PC-9 (cell line): Measurements from ENCODE around the gene SCNN1B. TPM values are rescaled to one million over a fixed set of nuclear protein-coding genes. Genes with fewer than 3 reads are reported as not detected.

Experiments used
- BruUV-seq: library from RNA; stranded (reverse); fragments of 400-500 nt; replicated peaks from 2 replicates; lab custom pipeline; 2021; lab: Mats Ljungman, UMichigan
- CTCF ChIA-PET: fragments of 300-600 bp; sonication (Branson Sonifier 250); formaldehyde crosslinking; loops from one replicate; lab custom pipeline; 2022; ENCODE audit warnings: antibody characterized with exemption; lab: Charles Lee
- POLR2A ChIA-PET: fragments of 300-600 bp; sonication (Branson Sonifier 250); formaldehyde crosslinking; loops from one replicate; lab custom pipeline; 2022; ENCODE audit warnings: antibody characterized with exemption; ENCODE audit not compliant: unreplicated experiment; lab: Charles Lee
- DNase-seq, 2 experiments: peaks; one replicate each; pipeline versions ENCODE4 v3.0.0 to v3.0.0-alpha.2; 2015 to 2022; ENCODE audit warnings: mixed read lengths in 1 of 2
- H2AFZ ChIP-seq: fragments of 200-600 bp; sonication (generic); 2 replicates; pipeline ENCODE4 v1.8.1; 2017; ENCODE audit warnings: antibody characterized with exemption
- H3F3A ChIP-seq: fragments of 200-600 bp; sonication (generic); 2 replicates; pipeline ENCODE4 v1.8.1; 2017; ENCODE audit warnings: antibody characterized with exemption, mild to moderate bottlenecking, low read depth; ENCODE audit not compliant: insufficient read depth
- H3K27ac ChIP-seq: fragments of 200-600 bp; sonication (generic); 2 replicates; pipeline ENCODE4 v1.6.1; 2016; ENCODE audit warnings: mixed run types
- H3K27me3 ChIP-seq: fragments of 200-600 bp; sonication (generic); 2 replicates; pipeline ENCODE4 v1.6.1; 2016; ENCODE audit warnings: low read depth, mixed run types; ENCODE audit not compliant: insufficient read depth
- H3K36me3 ChIP-seq: fragments of 200-600 bp; sonication (generic); 2 replicates; pipeline ENCODE4 v1.6.1; 2016; ENCODE audit warnings: low read depth, mixed run types
- H3K4me1 ChIP-seq: fragments of 200-600 bp; sonication (generic); replicated peaks from 2 replicates; pipeline ENCODE4 v1.6.1; 2016; ENCODE audit warnings: mixed run types; ENCODE audit not compliant: insufficient read depth
- H3K4me2 ChIP-seq: fragments of 200-600 bp; sonication (generic); 2 replicates; pipeline ENCODE4 v1.6.1; 2017; ENCODE audit warnings: mixed run types
- H3K4me3 ChIP-seq: fragments of 200-600 bp; sonication (generic); 2 replicates; pipeline ENCODE4 v1.6.1; 2016; ENCODE audit warnings: mixed run types
- H3K79me2 ChIP-seq: fragments of 200-600 bp; sonication (generic); 2 replicates; pipeline ENCODE4 v1.6.1; 2017; ENCODE audit warnings: low read depth, mixed run types
- H3K9me2 ChIP-seq: fragments of 200-600 bp; sonication (generic); 2 replicates; pipeline ENCODE4 v1.8.1; 2017; ENCODE audit warnings: mild to moderate bottlenecking; ENCODE audit not compliant: insufficient read depth
- H3K9me3 ChIP-seq: fragments of 200-600 bp; sonication (generic); 2 replicates; pipeline ENCODE4 v1.8.1; 2016; ENCODE audit warnings: low read depth; ENCODE audit not compliant: insufficient read depth
- H4K20me1 ChIP-seq: fragments of 200-600 bp; sonication (generic); 2 replicates; pipeline ENCODE4 v1.8.1; 2017; ENCODE audit not compliant: insufficient read depth
- CTCF ChIP-seq: fragments of 200-600 bp; sonication (generic); conservative IDR thresholded peaks from 2 replicates; pipeline ENCODE4 v1.6.1; 2017; ENCODE audit warnings: mixed run types, antibody characterized with exemption, mild to moderate bottlenecking, moderate library complexity
- EZH2 ChIP-seq: fragments of 200-600 bp; sonication (generic); IDR thresholded peaks from 2 replicates; pipeline ENCODE4 v1.8.0; 2017; ENCODE audit warnings: antibody characterized with exemption, low read depth
- intact Hi-C: fragments of 100-400 bp; cut with micrococcal nuclease; formaldehyde crosslinking; loops from one replicate; pipeline ENCODE4 v1.10.0; 2022; ENCODE audit not compliant: unreplicated experiment
- total RNA-seq: library from RNA; stranded (reverse); gene quantifications from 2 replicates; pipeline ENCODE4 v1.2.3, GENCODE V29; 2021

Gene SCNN1B
- total RNA-seq, 1 experiment from 2014 or later: 0.57 TPM

- H3K36me3 ChIP-seq: no peaks in the 10 kb centered on the region
- H3K4me2 ChIP-seq: no peak overlapping the region
- POLR2A ChIA-PET: no interaction called here
- H4K20me1 ChIP-seq: no peaks in the 10 kb centered on the region
- TF ChIP-seq CTCF (no peak), EZH2 (no peak)
- no peak overlapping the region for H2AFZ ChIP-seq
- BruUV-seq: no TSS peak
- intact Hi-C loops: loop anchor here (10.0 kb wide), 1 partner anchor 78 kb away; no protein-coding TSS in a partner anchor
- no peaks in the 10 kb centered on the region for H3K9me3 ChIP-seq
- no peaks in the 10 kb centered on the region for H3K27me3 ChIP-seq
- no peaks in the 10 kb centered on the region for H3K79me2 ChIP-seq
- H3K27ac ChIP-seq: no peak overlapping the region
- H3K4me1 ChIP-seq: peaks cover 43% of the 10 kb centered on the region
- no peak overlapping the region for H3K4me3 ChIP-seq
- CTCF ChIA-PET: interaction anchor here (1.4 kb wide), 1 partner anchor 101 kb away, joined by 10 read pairs; no protein-coding TSS in a partner anchor
- peaks cover 22% of the 10 kb centered on the region for H3F3A ChIP-seq
- DNase-seq: no peak
- no peaks in the 10 kb centered on the region for H3K9me2 ChIP-seq
These were observed 31.0 kb downstream of the SCNN1B start for GRCh38 chr16:23333034-23333579.

- ChIA-PET POLR2A (interaction anchor here (0.7 kb wide), 1 partner anchor 224 kb away, joined by 4 read pairs; the partner anchor contains the start of gene UBFD1), CTCF (no interaction called here)
- Histone ChIP-seq H3K9me3 (no peaks in the 10 kb centered on the region), H3K79me2 (no peaks in the 10 kb centered on the region), H3K9me2 (no peaks in the 10 kb centered on the region), H3K4me2 (no peak overlapping the region), H3K4me1 (peaks cover 46% of the 10 kb centered on the region), H3K27ac (peak overlapping the region; percentile 16; the same call in 1 of the 2 replicates), H3K27me3 (no peaks in the 10 kb centered on the region), H4K20me1 (no peaks in the 10 kb centered on the region), H3K36me3 (no peaks in the 10 kb centered on the region), H2AFZ (no peak overlapping the region), H3F3A (peaks cover 23% of the 10 kb centered on the region), H3K4me3 (no peak overlapping the region)
- no peak for TF ChIP-seq EZH2
- TF ChIP-seq CTCF: no peak
- intact Hi-C loops: loop anchor here (10.0 kb wide), 1 partner anchor 79 kb away; no protein-coding TSS in a partner anchor
- no TSS peak for BruUV-seq
- DNase-seq: no peak
These were observed 31.8 kb downstream of the SCNN1B start for GRCh38 chr16:23333831-23334456.

- peaks cover 29% of the 10 kb centered on the region for H3F3A ChIP-seq
- no peaks in the 10 kb centered on the region for H3K27me3 ChIP-seq
- POLR2A ChIA-PET: interaction anchor here (0.7 kb wide), 1 partner anchor 223 kb away, joined by 4 read pairs; the partner anchor contains the start of gene UBFD1
- DNase-seq: no peak
- H3K9me3 ChIP-seq: no peaks in the 10 kb centered on the region
- H2AFZ ChIP-seq: no peak overlapping the region
- peaks cover 46% of the 10 kb centered on the region for H3K4me1 ChIP-seq
- H3K4me3 ChIP-seq: no peak overlapping the region
- no peak overlapping the region for H3K4me2 ChIP-seq
- no peaks in the 10 kb centered on the region for H4K20me1 ChIP-seq
- no TSS peak for BruUV-seq
- no peaks in the 10 kb centered on the region for H3K79me2 ChIP-seq
- H3K27ac ChIP-seq: peak overlapping the region; percentile 16; the same call in 1 of the 2 replicates
- no peaks in the 10 kb centered on the region for H3K9me2 ChIP-seq
- H3K36me3 ChIP-seq: no peaks in the 10 kb centered on the region
- TF ChIP-seq EZH2 (no peak), CTCF (no peak)
- CTCF ChIA-PET: no interaction called here
- intact Hi-C loops: loop anchor here (10.0 kb wide), 1 partner anchor 80 kb away; no protein-coding TSS in a partner anchor
These were observed 32.4 kb downstream of the SCNN1B start for GRCh38 chr16:23334457-23334853.
